Astrocyte of the hippocampus (primary cell): ENCODE data around the gene H2BK1.

Experiments used
- DNase-seq: peaks from one replicate; pipeline ENCODE4 v3.0.0; 2011; ENCODE audit warnings: low read depth, low spot score

The H2BK1 gene

GRCh38 chr7:151204383-151205032 lies 5.8 kb downstream of the H2BK1 start:
- no peak for DNase-seq

DNA sequence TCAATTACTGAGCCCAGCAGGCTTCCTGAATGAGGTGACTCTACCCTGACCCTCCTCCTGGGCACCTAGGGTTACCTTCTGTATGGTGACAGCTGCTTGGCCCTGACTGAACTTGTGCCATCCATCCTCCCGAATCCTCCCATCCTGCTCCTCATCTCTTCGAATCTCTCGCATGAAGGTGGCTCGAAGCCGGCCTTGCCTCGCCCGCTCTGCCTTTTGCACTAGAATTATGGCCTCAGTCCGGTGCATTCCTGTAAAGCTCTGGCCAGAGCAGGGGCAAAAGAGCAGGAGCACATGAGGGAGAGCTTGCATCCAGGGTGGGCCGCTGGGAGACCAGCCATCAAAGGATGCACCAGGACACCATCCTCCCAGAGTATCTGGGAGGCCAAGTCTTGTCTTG lies 7.5 kb downstream of the H2BK1 start:
- no peak for DNase-seq

DNA sequence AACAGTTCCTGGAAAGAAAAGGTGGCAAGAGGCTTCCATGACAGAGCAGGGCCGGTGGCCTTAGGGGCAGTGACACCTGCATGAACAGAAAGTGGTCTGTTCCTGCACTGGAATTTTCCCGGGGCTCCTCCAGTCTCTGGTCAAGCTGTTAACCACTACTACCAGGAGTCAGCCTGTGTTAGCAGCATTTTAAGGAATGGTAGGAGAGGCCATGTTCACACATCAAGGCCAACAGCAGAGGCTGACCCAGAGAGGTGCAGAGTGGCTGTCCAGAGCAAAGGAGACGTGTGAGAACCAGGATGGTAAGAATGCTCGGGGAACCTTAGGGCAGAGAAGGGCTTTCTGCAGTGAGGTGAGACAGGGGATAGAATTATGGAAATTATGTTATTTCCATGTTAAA lies 8.5 kb downstream of the H2BK1 start:
- no peak for DNase-seq

DNA sequence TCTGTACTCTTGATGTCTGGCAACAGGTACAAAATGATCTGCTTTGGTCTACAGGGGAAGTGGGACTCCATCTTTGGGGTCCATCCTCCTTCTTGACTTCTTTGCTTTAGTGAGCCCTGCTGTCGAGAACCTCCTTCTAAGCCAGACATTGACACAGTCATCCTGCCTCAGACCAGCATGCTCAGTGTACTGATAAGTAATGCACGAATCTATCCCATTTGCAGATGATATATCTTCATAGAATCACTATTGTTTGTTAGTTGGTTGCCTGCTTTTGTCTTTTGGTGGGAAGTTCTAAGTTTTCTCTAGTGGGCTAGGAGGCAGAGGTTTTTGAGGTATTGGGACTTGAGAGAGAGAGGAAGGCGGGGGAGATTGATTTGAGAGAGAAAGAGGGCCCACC lies 8.9 kb downstream of the H2BK1 start:
- no peak for DNase-seq

GRCh38 chr7:151198945-151199848 lies 11.1 kb downstream of the H2BK1 start:
- DNase-seq, result peak; percentile 40

- no peak for DNase-seq
These were observed 12.4 kb downstream of the H2BK1 start for GRCh38 chr7:151197932-151198331.

GRCh38 chr7:151195616-151196450 lies 14.5 kb downstream of the H2BK1 start:
- DNase-seq, result no peak

DNA sequence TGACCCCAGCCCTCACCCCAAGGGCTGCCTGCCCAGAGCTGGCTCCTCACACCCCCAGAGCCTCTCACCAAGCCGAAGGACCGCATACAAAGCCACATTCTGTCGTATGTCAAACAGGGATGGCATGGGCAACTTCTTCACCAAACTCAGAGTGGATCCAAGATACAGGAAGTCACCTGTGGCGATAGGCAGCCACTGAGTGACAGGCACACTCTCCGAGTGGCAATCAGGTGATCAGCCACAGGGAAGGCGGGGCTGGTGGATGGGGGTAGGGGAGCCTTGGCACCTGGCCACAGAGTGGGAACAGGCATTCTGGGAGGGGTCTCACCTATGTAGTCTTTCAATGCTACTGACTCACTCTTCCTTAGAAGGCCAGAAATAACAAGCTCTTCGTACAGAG lies 16.1 kb downstream of the H2BK1 start:
- no peak for DNase-seq

DNA sequence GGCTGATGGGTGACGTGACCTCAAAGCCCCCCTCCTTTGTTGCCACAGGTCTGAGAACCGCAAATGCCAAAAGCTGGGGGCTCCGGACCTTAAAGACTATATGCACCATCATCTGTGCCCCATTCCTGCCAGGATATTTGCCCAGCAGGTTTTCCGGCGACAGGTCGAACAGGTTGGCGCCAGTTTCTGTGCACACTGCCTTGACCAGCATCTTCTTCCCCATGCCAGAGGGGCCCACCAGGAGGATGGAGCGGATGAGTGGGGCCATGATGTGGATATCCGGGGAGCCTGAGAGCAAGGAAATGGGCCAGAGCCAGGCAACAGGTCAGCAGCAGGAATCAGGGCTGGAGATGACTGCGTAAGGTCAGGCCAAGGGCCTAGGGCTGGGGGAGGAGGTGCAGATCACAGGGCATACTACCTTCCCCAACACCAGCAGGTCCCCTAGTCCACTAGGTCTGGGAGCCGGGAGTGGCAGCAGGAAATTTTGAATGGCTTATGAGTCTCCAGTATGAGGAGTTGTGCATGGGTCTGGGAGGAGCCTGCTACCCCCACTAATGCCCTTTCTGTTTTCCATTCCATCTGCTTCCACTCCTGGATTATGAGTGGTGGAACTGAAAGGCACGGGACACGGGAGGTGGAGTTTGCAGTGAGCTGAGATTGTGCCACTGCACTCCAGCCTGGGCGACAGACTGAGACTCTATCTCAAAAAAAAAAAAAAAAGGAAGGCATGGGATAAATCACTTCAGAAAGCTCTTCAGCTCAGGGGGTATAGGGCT lies 16.9 kb downstream of the H2BK1 start:
- no peak for DNase-seq

GRCh38 chr7:151192002-151192539 lies 18.2 kb downstream of the H2BK1 start:
- no peak for DNase-seq

DNA sequence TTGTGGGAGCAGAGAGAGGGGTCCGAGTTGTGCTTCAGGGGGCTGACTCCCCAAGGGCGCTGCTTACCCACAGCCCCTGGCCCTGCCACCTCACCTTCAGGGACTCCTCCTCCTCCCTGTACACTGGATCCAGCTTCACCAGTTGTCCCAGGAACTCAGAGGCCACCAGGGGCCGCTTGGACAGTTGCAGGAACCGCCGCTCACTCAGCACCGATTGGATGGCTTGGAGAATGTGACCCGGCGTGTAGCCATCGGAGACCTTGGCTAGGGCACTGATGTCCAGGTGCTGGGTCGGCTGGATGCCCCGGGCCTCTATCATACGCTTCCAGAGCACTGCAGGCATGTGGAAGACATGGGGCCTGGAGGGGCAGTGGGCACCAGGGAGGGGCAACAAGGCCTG lies 18.7 kb downstream of the H2BK1 start:
- no peak for DNase-seq

DNA sequence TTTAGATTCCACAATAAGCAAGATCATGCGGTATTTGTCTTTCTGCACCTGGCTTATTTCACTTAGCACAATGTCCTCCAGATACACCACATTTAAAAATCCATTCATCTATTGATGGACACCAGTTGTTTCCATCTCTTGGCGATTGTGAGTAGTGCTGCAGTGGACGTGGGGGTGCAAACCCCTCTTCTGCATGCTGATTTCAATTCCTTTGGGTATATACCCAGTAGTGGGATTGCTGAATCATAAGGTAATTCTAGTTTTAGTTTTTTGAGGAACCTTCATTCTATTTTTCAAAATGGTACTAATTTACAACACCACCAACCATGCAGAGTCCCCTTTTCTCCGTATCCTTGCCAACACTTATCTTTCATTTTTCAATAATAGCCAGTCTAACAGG lies 21.2 kb downstream of the H2BK1 start:
- DNase-seq, result no peak

- no peak for DNase-seq
These were observed 22.1 kb downstream of the H2BK1 start for GRCh38 chr7:151188252-151188542.

GRCh38 chr7:151187409-151188251 lies 22.7 kb downstream of the H2BK1 start:
- DNase-seq, result no peak

DNA sequence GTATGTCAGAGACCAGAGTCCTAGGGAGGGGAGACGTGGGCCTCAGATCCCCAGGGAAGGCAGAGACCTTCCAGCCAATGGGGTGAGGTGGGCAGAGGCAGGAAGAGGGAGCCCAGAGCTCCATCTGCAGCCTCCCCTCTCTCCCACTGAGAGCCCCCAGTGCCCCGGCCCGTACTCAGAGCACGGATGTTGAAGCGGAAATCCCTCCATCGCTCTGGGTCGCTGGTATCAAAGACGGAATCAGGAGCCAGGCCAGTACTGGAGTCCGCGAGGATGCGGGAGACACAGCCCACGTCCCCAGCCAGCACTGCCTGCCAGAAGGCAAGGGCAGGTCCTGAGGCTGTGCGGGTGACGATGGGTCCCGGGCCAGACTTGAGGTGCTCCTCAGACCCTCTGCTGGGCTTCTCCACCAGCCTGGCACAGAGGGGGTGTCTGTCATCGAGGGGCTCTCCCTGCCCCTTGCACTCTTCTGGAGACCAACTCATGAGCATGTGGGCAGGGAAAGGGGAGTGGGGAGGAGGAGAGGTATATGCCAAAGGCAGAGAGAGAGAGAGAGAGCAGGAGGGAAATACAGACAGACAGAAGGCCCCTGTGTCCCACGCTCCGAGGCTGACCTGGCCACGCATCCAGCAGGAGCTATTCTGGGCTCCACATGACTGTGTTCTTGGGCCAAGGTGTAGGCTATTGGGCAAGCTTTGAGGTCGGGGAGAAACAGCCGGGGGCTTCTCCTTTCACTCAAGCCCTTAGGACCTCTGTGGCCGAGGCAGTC lies 23.5 kb downstream of the H2BK1 start, which contains the start of gene ASB10:
TSS of gene ASB10 (minus strand) at position 611 of the 769 bp plus-strand sequence. CDS start at position 491, 120 bp downstream.
- no peak for DNase-seq

DNA sequence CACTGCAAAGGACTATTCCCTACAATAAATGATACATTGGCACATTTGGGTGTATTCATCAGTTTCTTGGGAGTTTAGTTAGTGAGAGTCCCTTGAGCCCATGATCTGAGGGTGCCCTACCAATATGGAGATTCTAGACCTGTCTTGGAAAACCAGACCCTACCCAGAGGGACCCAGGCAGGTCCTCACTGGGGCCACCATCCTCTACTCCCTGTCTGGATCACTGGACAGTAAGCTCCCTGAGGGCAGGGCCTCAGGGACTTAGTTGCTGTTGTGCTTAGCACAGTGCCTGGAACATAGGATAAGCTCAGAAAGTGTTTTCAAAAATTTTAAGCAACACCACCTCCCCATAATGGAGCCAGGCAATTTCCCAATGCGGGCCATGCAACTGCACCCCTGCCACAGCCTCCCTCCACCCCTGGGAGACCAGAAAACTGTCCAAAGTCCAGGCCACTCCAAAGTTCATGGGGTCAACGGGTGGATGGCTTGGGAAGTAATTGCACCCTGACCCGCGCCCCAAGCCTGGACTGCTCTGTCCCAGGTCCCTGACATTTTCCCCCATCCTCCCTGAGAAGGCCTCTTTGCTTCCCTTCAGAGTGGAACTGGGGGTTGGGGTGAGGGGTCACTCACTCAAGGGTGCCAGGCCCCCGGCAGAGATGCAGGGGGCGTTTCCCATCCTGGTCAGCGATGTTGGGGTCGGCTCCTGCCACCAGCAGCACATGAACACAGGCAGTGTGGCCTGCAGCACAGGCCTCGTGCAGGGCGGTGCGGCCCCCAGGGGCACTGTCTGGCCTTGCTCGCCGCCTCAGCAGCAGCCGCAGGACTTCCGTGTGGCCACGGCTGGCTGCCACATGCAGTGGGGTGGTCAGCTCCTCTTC lies 24.3 kb downstream of the H2BK1 start:
- no peak for DNase-seq

- no peak for DNase-seq
These were observed 29.3 kb downstream of the H2BK1 start for GRCh38 chr7:151181011-151181431.

DNA sequence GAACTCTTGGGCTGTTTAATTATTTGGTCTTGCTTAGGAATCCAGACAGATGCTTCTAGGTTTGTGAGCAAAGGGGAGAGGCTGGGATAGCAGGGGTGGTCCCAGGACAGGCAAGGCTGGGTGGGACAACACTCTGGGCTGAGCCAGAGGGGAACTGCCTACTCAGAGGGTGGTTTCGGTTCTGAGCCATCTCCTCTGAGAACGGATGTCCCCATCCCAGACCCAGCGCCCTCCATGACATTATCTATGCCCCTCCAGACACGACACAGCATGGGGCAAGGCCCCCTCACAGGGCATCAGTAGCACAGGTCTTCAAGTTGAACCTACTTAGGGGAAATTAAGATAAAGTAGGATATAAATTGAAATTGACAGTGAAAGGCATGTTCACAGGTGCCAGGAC lies 30.3 kb downstream of the H2BK1 start:
- DNase-seq, result no peak
